ENCODE results near the gene PGAP6. TPM values are rescaled to one million over a fixed set of nuclear protein-coding genes. Genes with fewer than 3 reads are reported as not detected.
"Not testable (repeated sequence)": the region's sequence is repeated elsewhere in the genome, so short reads cannot be mapped to it uniquely, and the experiment has no call there.

Gene PGAP6
- total RNA-seq, 1 donor from 2014 or later, result 133 TPM

DNA sequence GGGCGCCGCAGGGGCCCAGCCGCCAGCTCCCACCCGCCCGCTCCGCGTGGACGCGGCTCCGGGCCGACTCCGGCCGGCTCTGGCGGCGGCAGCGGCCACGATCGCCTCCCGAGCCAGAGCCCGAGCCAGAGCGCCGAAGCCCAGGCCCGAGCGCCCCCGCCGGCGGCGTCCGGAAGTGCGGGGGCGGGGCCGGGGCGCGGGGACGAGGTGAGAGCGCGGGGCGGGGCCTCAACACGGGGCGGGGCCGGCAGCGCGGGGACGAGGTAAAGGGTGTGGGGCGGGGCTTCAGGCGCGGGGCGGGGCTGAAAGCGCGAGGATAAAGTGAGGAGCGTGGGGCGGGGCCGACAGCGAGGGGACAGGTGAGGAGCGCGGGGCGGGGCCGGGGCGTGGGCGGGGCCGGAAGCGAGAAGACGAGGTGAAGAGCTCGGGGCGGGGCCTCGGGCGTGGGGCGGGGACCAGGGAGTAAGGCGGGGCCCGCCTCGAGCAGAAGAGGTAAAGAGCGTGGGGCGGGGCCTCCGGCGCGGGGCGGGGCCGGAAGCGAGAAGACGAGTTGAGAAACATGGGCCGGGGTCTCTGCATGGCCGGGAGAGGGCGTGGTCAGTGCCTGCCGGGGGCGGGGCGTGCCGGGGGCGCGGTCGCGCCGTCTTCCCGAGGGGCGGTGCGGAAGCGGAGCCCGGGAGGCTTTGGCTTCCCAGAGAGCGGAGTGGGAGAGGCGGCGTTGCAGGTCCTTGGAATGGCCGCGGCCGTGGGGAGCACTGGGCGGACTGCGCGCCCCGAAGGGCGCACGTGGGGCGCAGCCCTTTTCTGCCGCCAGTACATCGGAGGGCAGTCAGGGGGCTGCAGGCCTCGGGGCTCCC, 29.0 kb downstream of the PGAP6 start, which contains the start of gene AXIN1:
Gene AXIN1, minus strand, starts transcription at position 177 of the 857 bp plus-strand sequence. CDS start 5,698 bp downstream, outside the sequence.
- DNase-seq (ENCODE audit: low spot score), result peak; percentile 95
- Mint-ChIP-seq H3K36me3 (ENCODE audit: low read depth, unreplicated experiment) (peaks cover 7% of the 10 kb centered on the region), H3K27me3 (ENCODE audit: unreplicated experiment) (peaks cover 7% of the 10 kb centered on the region), H3K9me3 (ENCODE audit: unreplicated experiment) (no peaks in the 10 kb centered on the region), H3K4me1 (ENCODE audit: unreplicated experiment) (peaks cover 4% of the 10 kb centered on the region), H3K27ac (ENCODE audit: unreplicated experiment) (peak within 1 kb of the TSS; percentile 67), H3K4me3 (ENCODE audit: unreplicated experiment) (peak within 1 kb of the TSS; percentile 94)
- TF ChIP-seq CTCF (IDR thresholded peaks at IDR 0.05; ENCODE audit: unreplicated experiment), result peak; percentile 37

GRCh38 chr16:351804-352520, 29.8 kb downstream of the PGAP6 start:
- Mint-ChIP-seq H3K36me3 (ENCODE audit: low read depth, unreplicated experiment) (peaks cover 7% of the 10 kb centered on the region), H3K4me3 (ENCODE audit: unreplicated experiment) (peak overlapping the region; percentile 94), H3K9me3 (ENCODE audit: unreplicated experiment) (no peaks in the 10 kb centered on the region), H3K27ac (ENCODE audit: unreplicated experiment) (peak overlapping the region; percentile 67), H3K4me1 (ENCODE audit: unreplicated experiment) (peaks cover 4% of the 10 kb centered on the region), H3K27me3 (ENCODE audit: unreplicated experiment) (peaks cover 7% of the 10 kb centered on the region)
- no peak for DNase-seq (ENCODE audit: low spot score)
- TF ChIP-seq CTCF (IDR thresholded peaks at IDR 0.05; ENCODE audit: unreplicated experiment), result no peak

GRCh38 chr16:350203-350602, 31.6 kb downstream of the PGAP6 start:
- Mint-ChIP-seq H3K27me3 (ENCODE audit: unreplicated experiment) (peaks cover 5% of the 10 kb centered on the region), H3K4me3 (ENCODE audit: unreplicated experiment) (peak overlapping the region; percentile 69), H3K36me3 (ENCODE audit: low read depth, unreplicated experiment) (peaks cover 18% of the 10 kb centered on the region), H3K9me3 (ENCODE audit: unreplicated experiment) (no peaks in the 10 kb centered on the region), H3K4me1 (ENCODE audit: unreplicated experiment) (peaks cover 4% of the 10 kb centered on the region), H3K27ac (ENCODE audit: unreplicated experiment) (no peak overlapping the region)
- no peak for TF ChIP-seq CTCF (IDR thresholded peaks at IDR 0.05; ENCODE audit: unreplicated experiment)
- DNase-seq (ENCODE audit: low spot score), result no peak

GRCh38 chr16:349211-349610, 32.6 kb downstream of the PGAP6 start:
- peaks cover 2% of the 10 kb centered on the region for H3K4me1 Mint-ChIP-seq (ENCODE audit: unreplicated experiment)
- TF ChIP-seq CTCF (IDR thresholded peaks at IDR 0.05; ENCODE audit: unreplicated experiment), result no peak
- no peak overlapping the region for H3K27ac Mint-ChIP-seq (ENCODE audit: unreplicated experiment)
- H3K4me3 Mint-ChIP-seq (ENCODE audit: unreplicated experiment), result no peak overlapping the region
- peaks cover 18% of the 10 kb centered on the region for H3K36me3 Mint-ChIP-seq (ENCODE audit: low read depth, unreplicated experiment)
- no peak for DNase-seq (ENCODE audit: low spot score)
- no peaks in the 10 kb centered on the region for H3K9me3 Mint-ChIP-seq (ENCODE audit: unreplicated experiment)
- peaks cover 4% of the 10 kb centered on the region for H3K27me3 Mint-ChIP-seq (ENCODE audit: unreplicated experiment)

DNA sequence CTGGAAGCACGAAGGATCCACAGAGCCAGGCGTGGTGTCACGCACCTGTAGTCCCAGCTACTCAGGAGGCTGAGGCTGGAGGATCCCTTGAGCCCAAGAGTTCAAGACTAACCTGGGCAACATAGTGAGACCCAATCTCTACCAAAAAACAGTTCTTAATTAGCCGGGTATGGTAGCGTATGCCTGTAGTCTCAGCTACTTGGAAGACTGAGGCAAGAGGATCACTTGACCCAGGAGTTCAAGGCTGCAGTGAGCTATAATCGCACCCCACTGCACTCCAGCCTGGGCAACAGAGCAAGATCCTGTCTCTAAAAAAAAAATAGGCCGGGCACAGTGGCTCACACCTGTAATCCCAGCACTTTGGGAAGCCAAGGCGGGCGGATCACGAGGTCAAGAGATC, 33.3 kb downstream of the PGAP6 start:
- not testable (repeated sequence) for H3K9me3 Mint-ChIP-seq (ENCODE audit: unreplicated experiment); H3K4me3 Mint-ChIP-seq (ENCODE audit: unreplicated experiment); H3K27ac Mint-ChIP-seq (ENCODE audit: unreplicated experiment); H3K27me3 Mint-ChIP-seq (ENCODE audit: unreplicated experiment); H3K4me1 Mint-ChIP-seq (ENCODE audit: unreplicated experiment); DNase-seq (ENCODE audit: low spot score)
- H3K36me3 Mint-ChIP-seq (ENCODE audit: low read depth, unreplicated experiment), result peaks cover 18% of the 10 kb centered on the region
